SK-N-SH (cell line): ENCODE results near the gene SVOP. TPM values are rescaled to one million over a fixed set of nuclear protein-coding genes. Genes with fewer than 3 reads are reported as not detected.

Experiments
- CTCF ChIA-PET: fragments of 300-600, 350-600 bp; formaldehyde crosslinking; extraction: SDS; loops from one replicate; lab custom pipeline; 2021; lab: Yijun Ruan, JAX
- POLR2A ChIA-PET: fragments of 350-600 bp; sonication (Branson Sonifier 250); formaldehyde crosslinking; extraction: SDS; loops from one replicate; lab custom pipeline; 2020; ENCODE audit warnings: antibody characterized with exemption, inconsistent platforms; lab: Yijun Ruan, JAX
- DNase-seq: peaks from one replicate; pipeline ENCODE4 v3.0.0; 2012
- H2AFZ ChIP-seq: fragments of 200-600 bp; sonication (generic); 2 replicates; pipeline ENCODE4 v1.8.1; 2016; ENCODE audit warnings: antibody characterized with exemption, mild to moderate bottlenecking, low read depth
- H3F3A ChIP-seq: fragments of 200-600 bp; sonication (generic); replicated peaks from 2 replicates; pipeline ENCODE3; 2016; ENCODE audit warnings: antibody characterized with exemption, mild to moderate bottlenecking; ENCODE audit not compliant: insufficient read depth
- H3K27ac ChIP-seq, 2 experiments: fragments of 200-500 bp in 1 of 2; fragments of 200-600 bp in 1 of 2; sonication (Bioruptor generic) in 1 of 2; sonication (generic), shearing (Covaris generic) in 1 of 2; 2 replicates each; pipeline versions ENCODE4 v1.5.1 to v1.6.1; 2014 to 2016; ENCODE audit warnings: low read depth in 2 of 2, inconsistent platforms in 1 of 2, low read length in 1 of 2, mild to moderate bottlenecking in 1 of 2, mixed read lengths in 1 of 2
- H3K27me3 ChIP-seq: fragments of 200-600 bp; sonication (generic), shearing (Covaris generic); 2 replicates; pipeline ENCODE4 v1.6.1; 2016; ENCODE audit warnings: mixed run types; ENCODE audit not compliant: insufficient read depth
- H3K36me3 ChIP-seq, 2 experiments: fragments of 200-500 bp in 1 of 2; fragments of 200-600 bp in 1 of 2; sonication (Bioruptor generic) in 1 of 2; sonication (generic) in 1 of 2; replicated peaks in 1 of 2; 2 replicates each; pipeline versions ENCODE3 to v1.5.1; 2014 to 2016; ENCODE audit warnings: low read length in 1 of 2, mild to moderate bottlenecking in 1 of 2; ENCODE audit not compliant: insufficient read depth in 2 of 2, control insufficient read depth in 1 of 2
- H3K4me1 ChIP-seq, 2 experiments: fragments of 200-500 bp in 1 of 2; fragments of 200-600 bp in 1 of 2; sonication (Bioruptor generic) in 1 of 2; sonication (generic), shearing (Covaris generic) in 1 of 2; 2 replicates each; pipeline versions ENCODE4 v1.5.1 to v1.6.1; 2014 to 2016; ENCODE audit warnings: low read depth in 1 of 2, low read length in 1 of 2, mixed run types in 1 of 2; ENCODE audit not compliant: insufficient read depth in 2 of 2, control insufficient read depth in 1 of 2
- H3K4me2 ChIP-seq: fragments of 200-600 bp; sonication (generic), shearing (Covaris generic); 2 replicates; pipeline ENCODE4 v1.6.1; 2017; ENCODE audit warnings: mixed run types
- H3K4me3 ChIP-seq, 2 experiments: fragments of 200-500 bp in 1 of 2; fragments of 200-600 bp in 1 of 2; sonication (Bioruptor generic) in 1 of 2; sonication (generic), shearing (Covaris generic) in 1 of 2; 2 replicates each; pipeline versions ENCODE4 v1.5.1 to v1.8.1; 2014 to 2016; ENCODE audit warnings: low read depth in 2 of 2, inconsistent platforms in 1 of 2, low read length in 1 of 2, mild to moderate bottlenecking in 1 of 2, mixed read lengths in 1 of 2, moderate library complexity in 1 of 2
- H3K79me2 ChIP-seq: fragments of 200-600 bp; sonication (generic); 2 replicates; pipeline ENCODE4 v1.8.1; 2017; ENCODE audit warnings: mild to moderate bottlenecking; ENCODE audit not compliant: insufficient read depth
- H3K9ac ChIP-seq: fragments of 200-600 bp; sonication (generic); 2 replicates; pipeline ENCODE4 v1.6.1; 2017; ENCODE audit warnings: mixed run types
- H3K9me2 ChIP-seq: fragments of 200-600 bp; sonication (generic); 2 replicates; pipeline ENCODE4 v1.6.1; 2017; ENCODE audit warnings: mixed run types
- H3K9me3 ChIP-seq: fragments of 200-600 bp; sonication (generic); 2 replicates; pipeline ENCODE4 v1.6.1; 2017; ENCODE audit warnings: mixed run types, mild to moderate bottlenecking, moderate library complexity
- H4K20me1 ChIP-seq: fragments of 200-600 bp; sonication (generic); 2 replicates; pipeline ENCODE4 v1.6.1; 2017; ENCODE audit warnings: mild to moderate bottlenecking, mixed run types; ENCODE audit not compliant: insufficient read depth
- CHD2 ChIP-seq: fragments of 150-350 bp; IDR thresholded peaks from 2 replicates; pipeline ENCODE4 v1.6.1; 2018; ENCODE audit warnings: low read length; ENCODE audit not compliant: partially characterized antibody
- ELF1 ChIP-seq: IDR thresholded peaks from 2 replicates; pipeline ENCODE4 v1.4.0; 2012
- EP300 ChIP-seq, 2 experiments: IDR thresholded peaks; 2 replicates each; pipeline versions ENCODE4 v1.4.0 to v1.6.1; 2012; ENCODE audit warnings: borderline replicate concordance in 1 of 2, low read depth in 1 of 2, low read length in 1 of 2
- FOXJ3 ChIP-seq: sonication (generic); formaldehyde crosslinking; IDR thresholded peaks from 2 replicates; pipeline ENCODE4 v1.5.1; 2020; ENCODE audit warnings: mild to moderate bottlenecking, missing genetic modification reagents
- FOXM1 ChIP-seq: IDR thresholded peaks from 2 replicates; pipeline ENCODE4 v1.4.0; 2012; ENCODE audit warnings: low read depth, mild to moderate bottlenecking
- GABPA ChIP-seq: IDR thresholded peaks from 2 replicates; pipeline ENCODE4 v1.4.0; 2012; ENCODE audit warnings: low read depth, mild to moderate bottlenecking
- GATA2 ChIP-seq: sonication (generic); formaldehyde crosslinking; IDR thresholded peaks from 2 replicates; pipeline ENCODE4 v1.5.0; 2020; ENCODE audit warnings: mild to moderate bottlenecking, missing genetic modification reagents
- JUND ChIP-seq: IDR thresholded peaks from 2 replicates; pipeline ENCODE4 v1.4.0; 2012
- MXI1 ChIP-seq: IDR thresholded peaks from 2 replicates; pipeline ENCODE4 v1.6.1; 2012; ENCODE audit warnings: mild to moderate bottlenecking, low read depth, low read length, improper control_type of control experiment
- NFIC ChIP-seq: IDR thresholded peaks from 2 replicates; pipeline ENCODE4 v1.4.0; 2012; ENCODE audit warnings: borderline replicate concordance
- NRF1 ChIP-seq: IDR thresholded peaks from 2 replicates; pipeline ENCODE4 v1.6.1; 2012; ENCODE audit warnings: low read depth, mild to moderate bottlenecking, low read length
- POLR2AphosphoS5 ChIP-seq: IDR thresholded peaks from 2 replicates; pipeline ENCODE4 v1.6.1; 2012; ENCODE audit warnings: low read depth, low read length
- RAD21 ChIP-seq: IDR thresholded peaks from 2 replicates; pipeline ENCODE4 v1.6.1; 2012; ENCODE audit warnings: mild to moderate bottlenecking, low read length
- RCOR1 ChIP-seq: fragments of 150-350 bp; IDR thresholded peaks from 2 replicates; pipeline ENCODE4 v1.6.1; 2017; ENCODE audit warnings: antibody characterized with exemption, low read length
- RFX5 ChIP-seq: IDR thresholded peaks from 2 replicates; pipeline ENCODE4 v1.6.1; 2012; ENCODE audit warnings: mild to moderate bottlenecking, improper control_type of control experiment, low read length
- SIN3A ChIP-seq: IDR thresholded peaks from 2 replicates; pipeline ENCODE4 v1.6.1; 2012; ENCODE audit warnings: low read depth, mild to moderate bottlenecking, low read length, moderate library complexity, borderline replicate concordance
- TAF1 ChIP-seq: IDR thresholded peaks from 2 replicates; pipeline ENCODE4 v1.6.1; 2012; ENCODE audit warnings: low read depth, mild to moderate bottlenecking, low read length, moderate library complexity, borderline replicate concordance
- YY1 ChIP-seq: IDR thresholded peaks from 2 replicates; pipeline ENCODE4 v1.4.0; 2012; ENCODE audit warnings: low read depth, mild to moderate bottlenecking
- WGBS: methylation state at CpG from one replicate; pipeline ENCODE4 v1.1.6; 2017; ENCODE audit warnings: low lambda C conversion rate; 5-methylcytosine and 5-hydroxymethylcytosine counted together
- polyA plus RNA-seq, 3 experiments: library from polyadenylated mRNA; depleted of rRNA; stranded (reverse); fragments of >200 nt; gene quantifications; 2 replicates each; pipeline ENCODE4 v1.2.3, GENCODE V29; 2012
- TF ChIP-seq, protein P1 (sequence below): IDR thresholded peaks from 2 replicates; pipeline ENCODE4; 2012
- TF ChIP-seq, protein P2 (sequence below): fragments of 150-350 bp; IDR thresholded peaks from 2 replicates; pipeline ENCODE4 v1.6.1; 2017; ENCODE audit warnings: antibody characterized with exemption, low read length, low read depth, borderline replicate concordance
- TF ChIP-seq, protein P3 (sequence below): IDR thresholded peaks from 2 replicates; pipeline ENCODE4 v1.4.0; 2012; ENCODE audit warnings: low read depth
- TF ChIP-seq, protein P4 (sequence below): fragments of 150-350 bp; IDR thresholded peaks from 2 replicates; pipeline ENCODE4 v1.6.1; 2016; ENCODE audit warnings: mild to moderate bottlenecking, low read depth, low read length

SVOP gene
- polyA plus RNA-seq, 1 of the 3 experiments (the other 2 are of a cell fraction) = 0.07 TPM

DNA sequence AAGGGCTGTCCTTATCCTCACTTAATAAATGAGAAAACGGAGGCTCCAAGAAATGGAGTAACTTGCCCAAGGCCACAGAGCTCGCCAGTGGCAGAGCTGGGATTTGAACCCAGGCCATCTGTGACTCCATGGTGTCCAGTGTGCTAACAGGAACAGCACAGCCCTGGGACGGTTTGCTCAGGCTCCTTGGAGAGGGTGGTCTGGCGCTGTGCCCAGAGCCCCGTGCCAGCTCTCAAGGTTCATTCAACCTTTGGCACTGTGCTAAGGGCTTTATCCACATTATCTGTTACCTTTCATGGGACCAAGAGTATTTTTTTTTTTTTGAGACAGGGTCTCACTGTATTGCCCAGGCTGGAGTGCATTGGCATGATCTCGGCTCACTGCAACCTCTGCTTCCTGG is 132.8 kb downstream of the SVOP start:
- H3K36me3 ChIP-seq = no peaks in the 10 kb centered on the region
- H3K4me1 ChIP-seq = peaks cover 0 to 3% of the 10 kb centered on the region in 2 experiments; a peak in 1 of 4 replicates
- no peaks in the 10 kb centered on the region for H3K27me3 ChIP-seq
- H3K4me2 ChIP-seq = no peak overlapping the region
- DNase-seq = no peak
- H3K79me2 ChIP-seq = no peaks in the 10 kb centered on the region
- TF ChIP-seq YY1 (no peak), JUND (no peak), TAF1 (no peak), NFIC (no peak), SIN3A (no peak), FOXJ3 (CRISPR knock-in tag) (no peak), RAD21 (no peak)
- TF ChIP-seq, protein P1, sequence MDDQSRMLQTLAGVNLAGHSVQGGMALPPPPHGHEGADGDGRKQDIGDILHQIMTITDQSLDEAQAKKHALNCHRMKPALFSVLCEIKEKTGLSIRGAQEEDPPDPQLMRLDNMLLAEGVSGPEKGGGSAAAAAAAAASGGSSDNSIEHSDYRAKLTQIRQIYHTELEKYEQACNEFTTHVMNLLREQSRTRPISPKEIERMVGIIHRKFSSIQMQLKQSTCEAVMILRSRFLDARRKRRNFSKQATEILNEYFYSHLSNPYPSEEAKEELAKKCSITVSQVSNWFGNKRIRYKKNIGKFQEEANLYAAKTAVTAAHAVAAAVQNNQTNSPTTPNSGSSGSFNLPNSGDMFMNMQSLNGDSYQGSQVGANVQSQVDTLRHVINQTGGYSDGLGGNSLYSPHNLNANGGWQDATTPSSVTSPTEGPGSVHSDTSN = no peak
- TF ChIP-seq, all 33 proteins: peak for 0
- Histone ChIP-seq H3K27ac (no peak overlapping the region), H4K20me1 (no peaks in the 10 kb centered on the region), H2AFZ (no peak overlapping the region), H3K9me2 (no peaks in the 10 kb centered on the region), H3F3A (no peaks in the 10 kb centered on the region), H3K9ac (no peak overlapping the region), H3K4me3 (no peak overlapping the region), H3K9me3 (no peaks in the 10 kb centered on the region)
- POLR2A ChIA-PET = no interaction called here
- CTCF ChIA-PET = interaction anchor here (2.2 kb wide), 1 partner anchor 63 kb away, joined by 9 read pairs; no protein-coding TSS in a partner anchor
- 38% methylated on average over 6 of the region's 6 CpGs for WGBS

DNA sequence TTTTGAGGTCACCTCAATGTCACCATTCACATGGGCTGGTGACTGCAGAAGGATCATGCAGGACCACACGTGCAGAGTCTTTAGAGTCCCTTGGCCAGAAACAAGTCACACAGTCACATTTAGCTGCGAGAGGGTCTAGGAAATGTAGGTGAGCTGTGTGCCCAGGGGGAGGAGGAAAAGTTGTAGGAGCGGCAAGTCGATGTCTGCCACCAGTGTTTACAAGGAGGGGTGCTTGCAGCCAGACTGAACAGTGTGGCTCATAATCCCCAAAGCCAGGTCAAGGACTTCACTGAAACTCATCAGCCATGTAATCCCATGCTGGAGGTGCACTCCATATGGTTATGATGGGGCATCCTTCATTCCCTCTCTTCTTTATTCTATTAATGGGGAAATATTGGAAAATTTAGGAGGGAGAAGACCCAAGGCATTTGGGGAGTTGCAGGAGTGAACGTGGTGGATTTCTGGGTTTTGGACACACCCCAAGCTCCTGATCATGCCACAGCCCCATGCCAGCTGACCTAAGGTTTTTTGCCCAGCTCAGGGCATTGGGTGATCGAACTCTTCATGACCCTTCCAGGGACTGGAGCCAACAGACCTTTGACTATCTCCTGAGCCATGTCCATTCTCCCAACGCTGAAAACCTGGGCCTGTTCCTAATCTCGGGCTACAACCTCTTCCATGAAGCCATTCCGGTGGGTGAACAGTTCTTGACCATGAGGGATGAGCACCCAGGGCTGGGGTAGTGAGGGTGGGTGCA is 133.8 kb downstream of the SVOP start:
- ChIA-PET CTCF (interaction anchor here (2.2 kb wide), 1 partner anchor 64 kb away, joined by 9 read pairs; no protein-coding TSS in a partner anchor), POLR2A (no interaction called here)
- H3K27me3 ChIP-seq = no peaks in the 10 kb centered on the region
- no peaks in the 10 kb centered on the region for H3K79me2 ChIP-seq
- no peak overlapping the region for H3K4me2 ChIP-seq
- H3K4me3 ChIP-seq = no peak overlapping the region
- no peaks in the 10 kb centered on the region for H3K36me3 ChIP-seq
- H3K9ac ChIP-seq = no peak overlapping the region
- H3K9me2 ChIP-seq = no peaks in the 10 kb centered on the region
- H3F3A ChIP-seq = no peaks in the 10 kb centered on the region
- no peak for DNase-seq
- H3K9me3 ChIP-seq = no peaks in the 10 kb centered on the region
- no peak overlapping the region for H3K27ac ChIP-seq
- 59% methylated on average over 9 of the region's 9 CpGs for WGBS
- no peak overlapping the region for H2AFZ ChIP-seq
- no peaks in the 10 kb centered on the region for H4K20me1 ChIP-seq
- peaks cover 0 to 3% of the 10 kb centered on the region in 2 experiments; a peak in 1 of 4 replicates for H3K4me1 ChIP-seq
- TF ChIP-seq CHD2 = no peak
- no peak for TF ChIP-seq FOXM1
- TF ChIP-seq GABPA = no peak
- TF ChIP-seq POLR2AphosphoS5 = no peak
- TF ChIP-seq, protein P2, sequence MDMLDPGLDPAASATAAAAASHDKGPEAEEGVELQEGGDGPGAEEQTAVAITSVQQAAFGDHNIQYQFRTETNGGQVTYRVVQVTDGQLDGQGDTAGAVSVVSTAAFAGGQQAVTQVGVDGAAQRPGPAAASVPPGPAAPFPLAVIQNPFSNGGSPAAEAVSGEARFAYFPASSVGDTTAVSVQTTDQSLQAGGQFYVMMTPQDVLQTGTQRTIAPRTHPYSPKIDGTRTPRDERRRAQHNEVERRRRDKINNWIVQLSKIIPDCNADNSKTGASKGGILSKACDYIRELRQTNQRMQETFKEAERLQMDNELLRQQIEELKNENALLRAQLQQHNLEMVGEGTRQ = no peak
- no peak for TF ChIP-seq EP300 (IDR thresholded peaks at IDR 0.05; ENCODE audit: borderline replicate concordance in 1 of 2, low read depth in 1 of 2, low read length in 1 of 2)
- TF ChIP-seq, protein P3, sequence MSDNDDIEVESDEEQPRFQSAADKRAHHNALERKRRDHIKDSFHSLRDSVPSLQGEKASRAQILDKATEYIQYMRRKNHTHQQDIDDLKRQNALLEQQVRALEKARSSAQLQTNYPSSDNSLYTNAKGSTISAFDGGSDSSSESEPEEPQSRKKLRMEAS = no peak
- no peak for TF ChIP-seq RCOR1
- TF ChIP-seq MXI1 = no peak
- TF ChIP-seq YY1 = no peak
- TF ChIP-seq SIN3A = no peak
- TF ChIP-seq GATA2 (CRISPR knock-in tag) = no peak
- TF ChIP-seq NFIC = no peak
- no peak for TF ChIP-seq NRF1
- no peak for TF ChIP-seq RFX5
- TF ChIP-seq RAD21 = no peak
- TF ChIP-seq ELF1 = no peak
- TF ChIP-seq, protein P4, sequence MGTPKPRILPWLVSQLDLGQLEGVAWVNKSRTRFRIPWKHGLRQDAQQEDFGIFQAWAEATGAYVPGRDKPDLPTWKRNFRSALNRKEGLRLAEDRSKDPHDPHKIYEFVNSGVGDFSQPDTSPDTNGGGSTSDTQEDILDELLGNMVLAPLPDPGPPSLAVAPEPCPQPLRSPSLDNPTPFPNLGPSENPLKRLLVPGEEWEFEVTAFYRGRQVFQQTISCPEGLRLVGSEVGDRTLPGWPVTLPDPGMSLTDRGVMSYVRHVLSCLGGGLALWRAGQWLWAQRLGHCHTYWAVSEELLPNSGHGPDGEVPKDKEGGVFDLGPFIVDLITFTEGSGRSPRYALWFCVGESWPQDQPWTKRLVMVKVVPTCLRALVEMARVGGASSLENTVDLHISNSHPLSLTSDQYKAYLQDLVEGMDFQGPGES = no peak
